CD4-positive, alpha-beta T cell treated with Interleukin-12 subunit alpha and Interleukin-12 subunit beta, for 1 hour (primary cell): ENCODE measurements around the gene SLC30A4.

Experiments
- DNase-seq: peaks from one replicate; pipeline ENCODE4 v3.0.0-alpha.2; 2020

The SLC30A4 gene

GRCh38 chr15:45449916-45450867 lies 72.4 kb downstream of the SLC30A4 start:
- DNase-seq = no peak

GRCh38 chr15:45449395-45449794 lies 73.2 kb downstream of the SLC30A4 start:
- DNase-seq = no peak

GRCh38 chr15:45448066-45448915 lies 74.3 kb downstream of the SLC30A4 start:
- DNase-seq = peak; percentile 17

GRCh38 chr15:45443645-45444044 lies 78.9 kb downstream of the SLC30A4 start:
- DNase-seq = no peak

GRCh38 chr15:45442507-45443135 lies 79.9 kb downstream of the SLC30A4 start:
- no peak for DNase-seq

- no peak for DNase-seq
Observed at GRCh38 chr15:45441686-45442085, 80.9 kb downstream of the SLC30A4 start.

- DNase-seq = no peak
Observed at GRCh38 chr15:45441036-45441435, 81.5 kb downstream of the SLC30A4 start.

GRCh38 chr15:45439521-45440260 lies 82.9 kb downstream of the SLC30A4 start:
- no peak for DNase-seq

- DNase-seq = no peak
Observed at GRCh38 chr15:45435124-45435903, 87.2 kb downstream of the SLC30A4 start.

GRCh38 chr15:45434078-45434567 lies 88.4 kb downstream of the SLC30A4 start:
- DNase-seq = no peak

- DNase-seq = no peak
Observed at GRCh38 chr15:45431511-45431910, 91.0 kb downstream of the SLC30A4 start.

- peak; percentile 87 for DNase-seq
Observed at GRCh38 chr15:45429941-45430792, 92.4 kb downstream of the SLC30A4 start.
